HL-60 (cell line): ENCODE data around the gene WDR5.

Experiments used
- DNase-seq, 2 experiments: peaks; one replicate each; pipeline ENCODE4 v3.0.0-alpha.2; 2010 to 2020; ENCODE audit warnings: low read depth in 1 of 2, low spot score in 1 of 2
- H3K27ac ChIP-seq: fragments of 250-450 bp; sonication (Bioruptor Pico); replicated peaks from 2 replicates; pipeline ENCODE4 v1.5.1; 2020; ENCODE audit warnings: mild to moderate bottlenecking, moderate library complexity
- H3K27me3 ChIP-seq: fragments of 250-450 bp; sonication (Bioruptor Pico); 2 replicates; pipeline ENCODE4 v1.5.1; 2021; ENCODE audit warnings: mild to moderate bottlenecking, moderate library complexity; ENCODE audit not compliant: insufficient read depth, poor library complexity, severe bottlenecking
- H3K4me3 ChIP-seq: replicated peaks from 2 replicates; pipeline ENCODE4 v1.5.1; 2011; ENCODE audit warnings: mild to moderate bottlenecking, control low read depth, low read length; ENCODE audit not compliant: insufficient read depth
- GABPA ChIP-seq: IDR thresholded peaks from 2 replicates; pipeline ENCODE4 v1.6.1; 2012; ENCODE audit warnings: low read depth
- POLR2AphosphoS5 ChIP-seq: IDR thresholded peaks from 2 replicates; pipeline ENCODE4 v1.6.1; 2012; ENCODE audit warnings: low read depth
- SPI1 ChIP-seq: IDR thresholded peaks from 2 replicates; pipeline ENCODE4 v1.6.1; 2012; ENCODE audit warnings: low read depth, mild to moderate bottlenecking, borderline replicate concordance
- TF ChIP-seq, protein P1 (sequence below): IDR thresholded peaks from 2 replicates; pipeline ENCODE4 v1.6.1; 2012; ENCODE audit warnings: low read depth; ENCODE audit not compliant: insufficient replicate concordance
- TF ChIP-seq, protein P2 (sequence below): IDR thresholded peaks from one replicate; pipeline ENCODE4 v1.5.1; 2011; ENCODE audit warnings: low read length, control low read depth, inconsistent platforms; ENCODE audit not compliant: insufficient read depth

WDR5 gene

DNA sequence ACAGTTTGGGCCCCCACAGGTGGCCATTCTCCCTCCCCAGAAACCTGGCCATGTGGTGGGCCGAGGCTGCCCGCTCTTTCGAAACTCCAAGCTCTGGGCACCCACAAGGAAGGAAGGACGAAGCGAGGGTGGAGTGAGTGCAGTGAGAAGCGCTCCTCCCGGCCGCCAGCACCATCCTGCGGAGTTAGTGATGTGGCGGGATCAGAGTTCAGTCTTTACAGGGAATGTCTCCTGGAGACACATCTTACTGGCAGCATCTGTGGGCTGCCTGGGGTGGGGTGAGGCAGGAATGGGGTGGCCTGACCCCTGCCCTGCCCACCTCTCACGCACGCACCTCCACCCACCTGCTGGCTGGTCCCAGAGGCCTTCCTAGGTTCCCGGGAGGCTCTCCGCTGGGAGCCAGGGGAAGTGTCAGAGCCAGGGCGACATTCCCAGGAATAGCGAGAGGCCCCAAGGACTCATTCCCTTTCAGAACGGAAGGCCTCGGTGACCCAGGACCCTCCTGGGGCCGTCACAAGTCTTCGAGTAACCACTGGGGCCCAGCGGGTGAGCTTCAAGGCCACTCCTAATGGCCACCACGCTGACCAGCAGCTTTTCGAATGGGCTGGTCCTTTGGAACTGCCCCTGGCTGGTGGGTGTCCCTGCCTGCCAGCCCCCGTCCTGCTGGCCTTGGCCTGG, 34.0 kb downstream of the WDR5 start:
- Histone ChIP-seq H3K4me3 (no peak overlapping the region), H3K27ac (no peak overlapping the region; the same call in 1 of the 2 replicates), H3K27me3 (no peaks in the 10 kb centered on the region)
- no peak for DNase-seq
- TF ChIP-seq SPI1 (no peak), POLR2AphosphoS5 (no peak), GABPA (no peak)
- TF ChIP-seq, protein P1, sequence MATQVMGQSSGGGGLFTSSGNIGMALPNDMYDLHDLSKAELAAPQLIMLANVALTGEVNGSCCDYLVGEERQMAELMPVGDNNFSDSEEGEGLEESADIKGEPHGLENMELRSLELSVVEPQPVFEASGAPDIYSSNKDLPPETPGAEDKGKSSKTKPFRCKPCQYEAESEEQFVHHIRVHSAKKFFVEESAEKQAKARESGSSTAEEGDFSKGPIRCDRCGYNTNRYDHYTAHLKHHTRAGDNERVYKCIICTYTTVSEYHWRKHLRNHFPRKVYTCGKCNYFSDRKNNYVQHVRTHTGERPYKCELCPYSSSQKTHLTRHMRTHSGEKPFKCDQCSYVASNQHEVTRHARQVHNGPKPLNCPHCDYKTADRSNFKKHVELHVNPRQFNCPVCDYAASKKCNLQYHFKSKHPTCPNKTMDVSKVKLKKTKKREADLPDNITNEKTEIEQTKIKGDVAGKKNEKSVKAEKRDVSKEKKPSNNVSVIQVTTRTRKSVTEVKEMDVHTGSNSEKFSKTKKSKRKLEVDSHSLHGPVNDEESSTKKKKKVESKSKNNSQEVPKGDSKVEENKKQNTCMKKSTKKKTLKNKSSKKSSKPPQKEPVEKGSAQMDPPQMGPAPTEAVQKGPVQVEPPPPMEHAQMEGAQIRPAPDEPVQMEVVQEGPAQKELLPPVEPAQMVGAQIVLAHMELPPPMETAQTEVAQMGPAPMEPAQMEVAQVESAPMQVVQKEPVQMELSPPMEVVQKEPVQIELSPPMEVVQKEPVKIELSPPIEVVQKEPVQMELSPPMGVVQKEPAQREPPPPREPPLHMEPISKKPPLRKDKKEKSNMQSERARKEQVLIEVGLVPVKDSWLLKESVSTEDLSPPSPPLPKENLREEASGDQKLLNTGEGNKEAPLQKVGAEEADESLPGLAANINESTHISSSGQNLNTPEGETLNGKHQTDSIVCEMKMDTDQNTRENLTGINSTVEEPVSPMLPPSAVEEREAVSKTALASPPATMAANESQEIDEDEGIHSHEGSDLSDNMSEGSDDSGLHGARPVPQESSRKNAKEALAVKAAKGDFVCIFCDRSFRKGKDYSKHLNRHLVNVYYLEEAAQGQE, result no peak
- TF ChIP-seq, protein P2, sequence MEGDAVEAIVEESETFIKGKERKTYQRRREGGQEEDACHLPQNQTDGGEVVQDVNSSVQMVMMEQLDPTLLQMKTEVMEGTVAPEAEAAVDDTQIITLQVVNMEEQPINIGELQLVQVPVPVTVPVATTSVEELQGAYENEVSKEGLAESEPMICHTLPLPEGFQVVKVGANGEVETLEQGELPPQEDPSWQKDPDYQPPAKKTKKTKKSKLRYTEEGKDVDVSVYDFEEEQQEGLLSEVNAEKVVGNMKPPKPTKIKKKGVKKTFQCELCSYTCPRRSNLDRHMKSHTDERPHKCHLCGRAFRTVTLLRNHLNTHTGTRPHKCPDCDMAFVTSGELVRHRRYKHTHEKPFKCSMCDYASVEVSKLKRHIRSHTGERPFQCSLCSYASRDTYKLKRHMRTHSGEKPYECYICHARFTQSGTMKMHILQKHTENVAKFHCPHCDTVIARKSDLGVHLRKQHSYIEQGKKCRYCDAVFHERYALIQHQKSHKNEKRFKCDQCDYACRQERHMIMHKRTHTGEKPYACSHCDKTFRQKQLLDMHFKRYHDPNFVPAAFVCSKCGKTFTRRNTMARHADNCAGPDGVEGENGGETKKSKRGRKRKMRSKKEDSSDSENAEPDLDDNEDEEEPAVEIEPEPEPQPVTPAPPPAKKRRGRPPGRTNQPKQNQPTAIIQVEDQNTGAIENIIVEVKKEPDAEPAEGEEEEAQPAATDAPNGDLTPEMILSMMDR, result no peak

DNA sequence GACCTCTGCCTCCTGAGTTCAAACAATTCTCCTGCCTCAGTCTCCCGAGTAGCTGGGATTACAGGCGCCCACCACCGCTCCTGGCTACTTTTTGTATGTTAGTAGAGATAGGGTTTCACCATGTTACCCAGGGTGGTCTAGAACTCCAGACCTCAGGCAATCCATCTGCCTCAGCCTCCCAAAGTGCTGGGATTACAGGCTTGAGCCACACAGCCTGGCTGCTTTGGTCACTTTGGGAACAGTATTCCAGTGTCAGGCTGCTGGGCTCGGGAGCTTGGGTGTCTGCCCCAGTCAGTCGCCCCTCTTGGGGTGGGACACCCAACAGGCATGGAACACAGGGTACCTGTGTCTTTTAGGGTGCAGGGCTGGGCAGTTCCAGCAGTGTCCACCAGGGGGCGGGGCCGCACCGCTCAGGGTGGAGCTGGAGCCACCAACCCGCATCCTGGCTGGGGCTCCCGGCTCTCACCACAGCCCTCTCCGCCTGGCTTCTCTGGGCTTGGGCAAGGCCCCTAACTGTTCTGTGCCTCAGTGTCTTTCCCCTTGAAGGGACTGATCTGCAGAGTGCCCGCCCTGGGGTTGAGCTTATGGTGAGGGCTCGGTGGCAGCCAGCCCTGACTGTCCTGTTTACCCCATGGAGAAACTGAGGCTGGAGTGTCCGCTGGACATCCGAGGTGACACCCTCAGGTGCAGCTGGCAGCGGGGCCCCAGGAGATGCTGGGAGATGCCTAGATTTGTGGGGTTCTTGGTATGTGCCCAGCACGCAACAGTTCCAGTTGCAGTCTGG, 34.8 kb downstream of the WDR5 start:
- DNase-seq, result no peak
- Histone ChIP-seq H3K27ac (no peak overlapping the region), H3K4me3 (no peak overlapping the region), H3K27me3 (no peaks in the 10 kb centered on the region)
- TF ChIP-seq SPI1 (no peak), POLR2AphosphoS5 (no peak)

DNA sequence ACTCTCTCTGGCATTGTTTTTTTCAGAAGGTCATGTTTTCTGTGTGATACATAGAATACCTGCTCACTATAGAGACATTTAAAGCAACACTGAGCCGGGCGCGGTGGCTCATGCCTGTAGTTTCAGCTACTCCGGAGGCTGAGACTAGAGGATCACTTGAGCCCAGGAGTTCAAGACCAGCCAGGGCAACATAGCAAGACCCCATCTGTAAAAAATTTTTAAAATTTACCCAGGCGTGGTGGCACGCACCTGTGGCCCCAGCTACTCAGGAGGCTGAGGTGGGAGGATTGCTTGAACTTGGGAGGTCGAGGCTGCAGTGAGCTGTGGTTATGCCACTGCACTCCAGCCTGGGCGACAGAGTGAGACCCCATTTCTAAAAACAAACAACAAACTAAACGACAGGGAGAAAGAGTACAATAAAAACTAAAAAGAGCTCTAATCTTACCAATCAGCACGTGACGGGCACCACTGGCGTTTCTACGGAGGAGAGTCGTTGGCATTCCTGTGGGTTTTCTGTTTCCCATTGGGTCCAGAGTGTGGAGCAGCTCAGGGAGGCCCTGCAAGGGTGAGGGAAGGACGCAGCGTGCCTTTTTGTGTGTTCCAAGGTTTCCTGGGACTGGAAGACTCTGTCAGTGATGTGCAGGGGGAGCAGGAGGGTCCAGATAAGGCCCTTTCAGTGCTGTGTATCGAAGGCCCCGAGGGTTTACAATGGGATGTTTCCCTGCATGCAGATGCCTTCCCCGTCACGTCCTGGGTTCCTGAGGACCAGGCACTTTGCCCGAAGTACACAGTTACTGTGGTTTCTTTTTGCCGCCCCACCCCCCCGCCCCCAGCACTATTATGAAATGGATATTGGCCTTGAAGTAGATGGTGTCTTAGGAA, 35.7 kb downstream of the WDR5 start:
- Histone ChIP-seq H3K4me3 (no peak overlapping the region), H3K27me3 (no peaks in the 10 kb centered on the region), H3K27ac (no peak overlapping the region)
- no peak for TF ChIP-seq SPI1
- TF ChIP-seq POLR2AphosphoS5, result peak; percentile 29; the same call in 1 of the 2 replicates
- TF ChIP-seq GABPA, result no peak
- DNase-seq, result peak in 1 of 2 experiments; percentile 85

DNA sequence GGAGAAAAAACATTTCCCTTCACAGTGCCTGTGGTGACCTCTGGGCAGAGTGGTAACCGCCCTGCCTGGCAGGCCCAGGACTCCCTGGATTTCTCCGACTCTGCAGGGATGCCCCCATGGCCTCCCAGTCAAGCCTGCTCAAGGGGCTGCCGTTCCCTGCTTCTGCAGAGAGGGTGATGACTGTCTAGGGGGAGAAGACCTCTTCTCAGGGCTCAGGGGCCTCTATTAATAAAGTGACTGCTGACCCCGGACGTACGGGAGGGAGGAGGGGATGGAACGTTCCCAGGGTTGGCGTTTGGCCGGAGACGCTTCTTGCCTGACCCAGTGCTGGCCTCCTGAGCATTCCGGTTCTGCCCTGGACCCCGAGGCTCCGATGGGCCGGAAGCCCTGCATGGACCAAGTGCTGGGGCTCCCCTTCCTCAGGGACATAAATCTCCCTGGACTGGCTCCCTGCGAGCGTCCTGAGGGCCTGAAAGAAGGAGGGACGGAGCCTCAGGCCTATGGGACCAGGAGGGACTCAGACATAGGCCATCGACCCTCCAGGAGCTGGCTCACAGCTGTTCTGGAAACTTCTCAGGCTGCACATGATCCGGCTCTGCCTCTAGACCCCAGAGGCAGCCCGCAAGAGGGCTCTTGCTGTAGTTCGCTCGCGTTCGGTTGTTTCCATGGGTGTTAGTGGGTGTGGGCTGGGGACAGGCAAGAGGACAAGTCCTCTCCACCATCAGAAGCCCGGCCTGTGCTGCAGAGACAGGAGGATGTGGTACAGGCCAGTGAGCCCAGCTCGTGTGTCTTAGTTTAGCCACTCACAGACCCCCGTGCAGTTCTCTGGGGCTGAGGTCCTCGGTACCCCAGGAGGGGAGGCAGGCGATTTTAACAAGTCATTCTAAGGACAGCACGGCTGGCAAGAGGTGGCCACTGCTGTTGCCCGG, 36.6 kb downstream of the WDR5 start:
- Histone ChIP-seq H3K27me3 (peaks cover under 1% of the 10 kb centered on the region), H3K27ac (no peak overlapping the region), H3K4me3 (no peak overlapping the region)
- TF ChIP-seq SPI1, result no peak
- TF ChIP-seq, protein P1, result no peak
- TF ChIP-seq GABPA, result no peak
- TF ChIP-seq, protein P2, result no peak
- TF ChIP-seq POLR2AphosphoS5, result no peak
- DNase-seq, result peak in 1 of 2 experiments; percentile 76
